Measurements from ENCODE around the gene VEGFB.

The VEGFB gene

DNA sequence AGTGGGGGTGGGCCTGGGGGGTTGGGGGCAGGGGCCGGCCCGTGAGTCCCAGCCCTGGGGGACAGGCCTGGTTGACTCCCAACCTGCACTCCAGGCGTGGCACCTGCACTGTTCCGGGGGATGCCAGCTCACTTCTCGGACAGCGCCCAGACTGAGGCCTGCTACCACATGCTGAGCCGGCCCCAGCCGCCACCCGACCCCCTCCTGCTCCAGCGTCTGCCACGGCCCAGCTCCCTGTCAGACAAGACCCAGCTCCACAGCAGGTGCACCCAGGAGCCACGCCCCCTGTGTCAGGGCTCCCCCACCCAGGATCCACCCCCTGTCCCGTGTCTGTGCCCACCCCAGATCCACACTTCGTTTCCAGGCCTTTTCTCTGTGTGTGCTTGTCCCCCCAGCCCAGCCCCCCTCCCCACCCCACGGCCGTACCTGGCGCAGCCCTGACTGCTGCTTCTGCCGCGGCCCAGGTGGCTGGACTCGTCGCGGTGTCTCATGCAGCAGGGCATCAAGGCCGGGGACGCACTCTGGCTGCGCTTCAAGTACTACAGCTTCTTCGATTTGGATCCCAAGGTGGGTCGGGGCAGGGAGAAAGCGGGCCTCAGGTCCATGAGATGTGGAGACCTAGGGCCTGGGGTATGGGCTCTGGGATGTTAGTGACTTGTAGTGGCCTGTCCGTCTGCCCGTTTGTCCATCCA lies 23.1 kb upstream of the VEGFB start:
- no peak for DNase-seq

DNA sequence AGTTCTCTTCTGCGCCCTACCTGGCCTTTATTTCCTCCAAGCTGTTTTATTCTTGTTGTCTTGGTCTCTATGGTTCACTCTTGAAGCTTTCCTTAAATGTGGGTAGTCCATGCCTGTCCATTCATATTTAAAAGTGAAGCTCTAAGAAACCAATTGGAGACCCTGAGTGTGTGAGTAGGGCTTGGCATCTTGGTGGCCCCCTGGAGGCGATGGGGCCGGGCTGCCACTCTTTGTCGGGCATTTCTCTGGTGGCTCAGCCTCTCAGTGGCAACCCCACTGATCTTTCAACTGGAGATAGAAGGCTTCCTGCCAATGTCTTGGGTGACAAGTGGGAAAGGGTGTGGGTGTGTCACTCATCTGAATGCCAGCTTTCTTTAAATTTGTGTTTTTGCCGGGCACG lies 17.5 kb upstream of the VEGFB start:
- DNase-seq, result no peak

DNA sequence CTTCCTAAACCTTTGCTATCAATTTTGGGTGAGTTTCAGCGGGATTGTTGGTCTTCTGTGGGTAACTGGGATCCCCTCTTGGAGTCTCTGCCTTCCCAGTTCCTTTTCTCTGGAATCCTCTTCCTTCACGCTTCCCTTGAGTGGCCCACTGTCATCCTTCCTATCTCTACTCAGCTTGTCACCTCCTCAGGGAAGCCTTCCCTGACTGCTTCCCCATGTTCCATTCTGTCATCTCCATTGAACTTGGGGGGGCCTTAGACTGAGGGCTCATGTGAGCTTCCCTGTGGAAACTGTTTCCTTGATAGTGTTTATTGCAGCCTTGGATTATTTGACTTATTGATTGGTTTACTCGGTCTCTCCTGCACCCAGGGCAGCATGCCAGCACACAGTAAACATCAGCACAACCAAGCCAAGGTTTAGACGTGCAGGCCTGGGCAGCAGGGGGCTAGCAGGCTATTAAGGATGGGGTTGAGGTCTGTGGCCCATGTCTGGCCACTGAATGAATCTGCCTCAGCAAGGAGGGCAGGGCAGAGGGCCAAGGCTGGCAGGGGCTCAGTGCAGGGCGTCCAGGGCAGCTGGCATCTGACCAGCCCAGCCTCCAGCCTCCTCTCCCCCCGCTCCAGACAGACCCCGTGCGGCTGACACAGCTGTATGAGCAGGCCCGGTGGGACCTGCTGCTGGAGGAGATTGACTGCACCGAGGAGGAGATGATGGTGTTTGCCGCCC lies 15.6 kb upstream of the VEGFB start:
- no peak for DNase-seq

DNA sequence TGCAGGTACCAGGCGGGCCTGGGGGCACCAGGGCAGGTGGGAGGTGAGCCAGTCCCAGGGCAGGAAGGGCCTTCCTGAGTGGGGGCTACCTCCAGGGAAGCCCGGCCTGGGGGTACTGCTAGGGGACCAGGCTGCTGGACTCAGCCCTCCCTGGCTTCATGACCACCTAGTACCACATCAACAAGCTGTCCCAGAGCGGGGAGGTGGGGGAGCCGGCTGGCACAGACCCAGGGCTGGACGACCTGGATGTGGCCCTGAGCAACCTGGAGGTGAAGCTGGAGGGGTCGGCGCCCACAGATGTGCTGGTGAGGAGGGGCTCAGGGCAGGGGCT lies 15.1 kb upstream of the VEGFB start:
- no peak for DNase-seq

DNA sequence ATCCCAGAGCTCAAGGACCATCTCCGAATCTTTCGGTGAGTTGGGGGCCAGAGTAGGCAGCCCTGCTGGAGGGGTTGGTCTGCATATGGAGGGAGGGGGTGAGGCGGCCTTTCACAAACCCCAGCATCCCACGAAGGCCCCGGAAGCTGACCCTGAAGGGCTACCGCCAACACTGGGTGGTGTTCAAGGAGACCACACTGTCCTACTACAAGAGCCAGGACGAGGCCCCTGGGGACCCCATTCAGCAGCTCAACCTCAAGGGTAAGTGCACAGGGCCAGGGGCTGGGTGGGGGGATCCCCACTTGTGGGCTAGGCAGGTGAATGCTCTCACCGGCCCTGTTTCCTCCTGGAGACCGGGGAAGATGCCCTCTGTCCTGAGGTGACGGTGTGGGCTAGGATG lies 14.6 kb upstream of the VEGFB start:
- DNase-seq, result no peak

DNA sequence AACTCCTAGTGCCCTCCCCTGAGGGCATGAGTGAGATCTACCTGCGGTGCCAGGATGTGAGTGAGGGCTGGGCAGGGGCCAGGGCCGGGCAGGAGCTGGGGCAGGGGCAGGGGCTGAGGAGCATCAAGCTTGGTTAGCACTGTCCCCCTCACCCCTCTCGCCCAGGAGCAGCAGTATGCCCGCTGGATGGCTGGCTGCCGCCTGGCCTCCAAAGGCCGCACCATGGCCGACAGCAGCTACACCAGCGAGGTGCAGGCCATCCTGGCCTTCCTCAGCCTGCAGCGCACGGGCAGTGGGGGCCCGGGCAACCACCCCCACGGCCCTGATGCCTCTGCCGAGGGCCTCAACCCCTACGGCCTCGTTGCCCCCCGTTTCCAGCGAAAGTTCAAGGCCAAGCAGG lies 14.1 kb upstream of the VEGFB start:
- DNase-seq, result no peak

DNA sequence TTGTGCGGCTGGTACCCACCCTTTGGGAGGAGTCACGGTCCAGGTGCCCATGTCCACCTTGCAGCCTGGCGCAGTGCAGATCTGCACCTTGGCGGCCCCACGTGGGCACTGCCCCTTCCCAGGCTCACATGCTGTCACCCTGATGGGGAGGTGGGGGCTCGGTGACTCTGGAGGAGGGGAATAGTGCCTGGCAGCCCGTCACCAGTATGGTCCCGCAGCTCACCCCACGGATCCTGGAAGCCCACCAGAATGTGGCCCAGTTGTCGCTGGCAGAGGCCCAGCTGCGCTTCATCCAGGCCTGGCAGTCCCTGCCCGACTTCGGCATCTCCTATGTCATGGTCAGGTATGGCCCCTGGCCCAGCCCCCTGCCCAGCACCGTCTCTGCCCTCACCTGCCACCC lies 13.6 kb upstream of the VEGFB start:
- no peak for DNase-seq

DNA sequence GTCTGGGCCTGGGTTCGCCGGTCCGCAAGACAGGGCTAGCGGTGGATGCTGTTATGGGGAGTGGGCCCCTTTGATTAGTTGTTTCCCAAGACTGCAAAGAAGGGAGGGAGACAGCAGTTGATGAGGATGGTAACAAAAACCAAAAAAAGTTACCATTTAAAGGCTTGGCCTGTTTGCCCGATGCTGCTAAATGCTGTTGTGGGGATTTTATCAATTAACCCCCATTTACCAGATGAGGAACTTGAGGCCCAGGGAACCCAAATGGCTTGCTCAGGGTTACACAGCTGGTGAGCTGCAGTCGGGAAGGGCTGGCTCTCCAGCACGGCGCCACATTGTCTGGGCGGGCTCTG lies 11.8 kb upstream of the VEGFB start:
- no peak for DNase-seq

DNA sequence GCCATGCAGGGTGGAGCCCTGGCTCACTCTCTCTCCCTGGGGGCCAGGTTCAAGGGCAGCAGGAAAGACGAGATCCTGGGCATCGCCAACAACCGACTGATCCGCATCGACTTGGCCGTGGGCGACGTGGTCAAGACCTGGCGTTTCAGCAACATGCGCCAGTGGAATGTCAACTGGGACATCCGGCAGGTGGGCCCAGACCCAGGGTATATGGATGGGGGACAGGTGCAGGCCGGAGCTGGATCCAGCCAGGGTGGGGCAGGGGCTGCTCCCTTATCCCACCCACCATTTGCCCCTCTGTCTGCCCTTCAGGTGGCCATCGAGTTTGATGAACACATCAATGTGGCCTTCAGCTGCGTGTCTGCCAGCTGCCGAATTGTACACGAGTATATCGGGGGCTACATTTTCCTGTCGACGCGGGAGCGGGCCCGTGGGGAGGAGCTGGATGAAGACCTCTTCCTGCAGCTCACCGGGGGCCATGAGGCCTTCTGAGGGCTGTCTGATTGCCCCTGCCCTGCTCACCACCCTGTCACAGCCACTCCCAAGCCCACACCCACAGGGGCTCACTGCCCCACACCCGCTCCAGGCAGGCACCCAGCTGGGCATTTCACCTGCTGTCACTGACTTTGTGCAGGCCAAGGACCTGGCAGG lies 11.3 kb upstream of the VEGFB start:
- no peak for DNase-seq

DNA sequence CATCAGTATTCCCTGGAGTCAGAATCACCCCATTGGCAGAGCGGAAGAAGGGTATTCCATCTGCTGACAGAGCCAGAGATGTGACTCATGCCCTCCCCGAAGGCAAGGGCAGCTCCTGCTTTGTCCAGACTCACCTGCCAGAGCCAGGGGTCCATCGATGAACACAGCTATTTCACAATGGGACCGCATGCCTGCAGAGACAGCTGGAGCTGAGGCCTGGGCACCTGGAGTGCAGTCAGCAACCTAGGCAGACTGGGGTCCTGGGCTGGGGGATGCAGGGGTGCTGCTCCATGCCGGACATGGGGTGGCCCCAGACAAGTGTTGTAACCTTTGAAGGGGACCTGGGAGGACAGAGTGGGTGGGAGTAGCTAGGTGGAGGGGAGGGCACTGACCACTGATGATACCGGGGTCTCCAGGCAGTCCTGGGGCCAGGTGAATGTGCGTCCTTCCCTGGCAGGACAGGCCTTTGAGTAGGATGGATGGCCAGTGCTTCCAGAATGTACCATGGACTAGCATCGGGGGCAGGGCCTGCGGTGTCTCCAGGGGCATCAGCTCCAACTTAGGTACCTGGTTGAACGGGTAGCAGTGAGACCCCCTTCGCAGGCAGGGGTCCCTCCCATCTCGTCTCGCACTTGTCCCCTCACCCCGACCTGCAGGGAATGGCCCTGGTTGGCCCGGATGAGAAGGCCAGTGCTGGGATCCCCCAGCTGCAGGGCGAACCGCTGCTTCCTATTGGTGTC lies 10.1 kb upstream of the VEGFB start:
- DNase-seq, result no peak

DNA sequence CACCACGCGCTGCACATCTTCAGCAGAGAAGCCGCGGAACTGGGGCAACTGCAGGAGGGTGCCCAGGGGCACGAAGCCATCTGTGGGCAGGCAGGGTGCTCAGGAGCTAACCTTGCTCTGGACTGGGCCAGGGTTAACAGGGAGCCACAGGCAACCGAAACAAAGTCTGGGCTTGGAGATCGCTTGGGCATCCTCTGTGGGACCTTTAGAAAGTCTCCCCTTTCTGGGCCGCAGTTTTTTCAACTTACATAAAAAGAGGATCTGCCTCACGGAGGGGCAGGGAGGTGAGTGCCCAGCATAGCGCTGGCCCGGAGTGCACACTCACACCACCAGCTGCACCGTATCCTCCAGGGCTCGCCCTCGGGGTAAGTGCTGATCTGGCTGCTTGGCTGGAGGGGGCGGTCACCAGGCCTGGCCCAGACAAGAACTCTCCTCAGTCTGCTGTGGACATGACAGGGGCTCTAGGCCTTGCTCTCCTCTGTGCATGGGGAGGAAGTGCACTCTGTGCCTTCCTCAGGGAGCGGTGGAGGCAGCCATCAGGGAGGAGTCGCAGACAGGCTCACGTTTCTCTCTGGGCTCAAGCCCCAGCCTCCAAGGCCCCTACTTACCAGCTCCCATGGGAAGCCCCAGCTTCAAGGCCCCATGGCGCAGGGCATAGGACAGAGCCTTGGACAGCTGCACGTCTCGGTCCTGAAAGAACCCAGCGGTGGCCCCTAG lies 9.3 kb upstream of the VEGFB start:
- DNase-seq, result no peak

DNA sequence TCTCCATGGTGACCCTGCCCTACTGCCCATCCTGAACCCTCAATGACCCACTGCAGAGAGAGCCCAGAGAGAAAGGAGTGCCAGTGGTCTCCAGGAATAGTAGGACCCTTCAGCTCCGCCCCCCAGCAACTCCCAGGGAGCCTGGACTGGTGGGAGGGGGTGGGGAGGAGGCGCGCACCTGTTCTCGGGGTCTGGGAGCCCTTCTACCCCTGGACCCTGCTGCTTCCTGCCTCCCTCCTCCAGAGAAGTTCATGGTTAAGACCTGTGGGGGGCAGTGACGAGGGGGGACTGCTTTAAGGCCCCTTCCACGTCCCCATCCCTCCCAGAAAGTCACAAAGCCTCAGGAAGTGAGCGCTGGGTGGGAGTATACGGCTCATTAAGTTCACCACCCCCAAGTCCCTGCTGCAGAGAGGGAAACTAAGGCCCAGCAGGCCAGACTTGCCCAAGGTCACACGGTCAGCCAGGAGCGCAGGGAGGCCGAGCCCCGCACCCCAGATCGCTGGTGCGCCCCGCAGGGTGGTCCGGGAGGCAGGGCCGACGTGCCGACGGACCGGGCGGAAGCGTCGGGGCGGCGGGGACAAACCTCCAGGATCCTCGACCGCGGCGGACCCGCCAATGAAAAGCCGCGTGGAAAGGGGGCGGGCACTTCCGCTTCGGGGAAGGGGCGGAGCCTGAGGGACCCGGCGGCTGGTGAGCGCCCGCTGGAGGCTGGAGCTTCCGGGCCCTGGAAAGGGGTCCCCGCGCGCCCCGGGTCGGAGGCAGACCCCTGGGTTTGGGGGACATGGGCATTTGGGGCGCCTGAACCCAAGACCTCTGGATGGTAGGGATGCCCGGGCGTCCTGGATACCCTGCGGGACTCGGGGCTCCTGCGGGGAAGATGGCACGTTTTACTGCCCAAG lies 8.5 kb upstream of the VEGFB start, which contains the start of the genes NUDT22 and TRPT1:
NUDT22 (plus strand) TSS at position 667 of the 899 bp plus-strand sequence. CDS start 379 bp downstream, outside the sequence.
TRPT1 (minus strand) TSS at position 579 of the 899 bp plus-strand sequence; CDS start at position 253, 326 bp downstream.
- DNase-seq, result peak; percentile 81

DNA sequence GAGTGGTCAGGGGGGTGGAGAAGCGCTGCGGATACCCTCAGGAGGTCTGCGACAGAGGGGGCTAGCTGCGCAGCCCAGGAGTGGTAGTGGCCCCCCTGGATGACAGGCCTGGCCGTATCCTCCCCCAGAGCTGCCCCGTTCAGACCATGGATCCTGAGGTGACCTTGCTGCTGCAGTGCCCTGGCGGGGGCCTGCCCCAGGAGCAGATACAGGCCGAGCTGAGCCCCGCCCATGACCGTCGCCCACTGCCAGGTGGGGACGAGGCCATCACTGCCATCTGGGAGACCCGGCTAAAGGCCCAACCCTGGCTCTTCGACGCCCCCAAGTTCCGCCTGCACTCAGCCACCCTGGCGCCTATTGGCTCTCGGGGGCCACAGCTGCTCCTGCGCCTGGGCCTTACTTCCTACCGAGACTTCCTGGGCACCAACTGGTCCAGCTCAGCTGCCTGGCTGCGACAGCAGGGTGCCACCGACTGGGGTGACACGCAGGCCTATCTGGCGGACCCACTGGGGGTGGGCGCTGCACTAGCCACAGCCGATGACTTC lies 7.8 kb upstream of the VEGFB start:
- DNase-seq, result peak; percentile 82

DNA sequence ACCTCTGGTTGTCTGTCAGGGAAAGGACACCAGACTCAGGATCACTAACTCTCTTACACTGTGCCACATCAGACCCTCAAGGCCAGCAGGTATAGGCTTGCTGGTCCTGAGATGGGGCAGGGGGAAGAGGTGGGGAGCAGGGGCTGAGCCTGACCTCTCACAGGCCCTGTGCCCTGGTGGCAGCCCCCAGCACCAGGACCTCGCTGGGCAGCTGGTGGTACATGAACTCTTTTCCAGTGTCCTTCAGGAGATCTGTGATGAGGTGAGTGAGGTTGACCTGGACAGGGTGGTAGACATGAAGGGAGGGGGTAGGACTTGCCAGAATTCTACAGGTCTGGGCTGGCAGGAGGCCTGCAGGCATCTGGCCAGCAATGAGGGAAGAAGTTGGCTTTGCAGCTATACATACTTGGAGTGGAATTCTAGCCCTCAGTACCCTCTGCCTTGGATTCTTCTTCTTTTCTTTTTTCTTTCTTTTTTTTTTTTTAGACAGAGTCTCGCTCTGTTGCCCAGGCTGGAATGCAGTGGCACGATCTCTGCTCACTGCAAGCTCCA lies 6.9 kb upstream of the VEGFB start:
- DNase-seq, result no peak

DNA sequence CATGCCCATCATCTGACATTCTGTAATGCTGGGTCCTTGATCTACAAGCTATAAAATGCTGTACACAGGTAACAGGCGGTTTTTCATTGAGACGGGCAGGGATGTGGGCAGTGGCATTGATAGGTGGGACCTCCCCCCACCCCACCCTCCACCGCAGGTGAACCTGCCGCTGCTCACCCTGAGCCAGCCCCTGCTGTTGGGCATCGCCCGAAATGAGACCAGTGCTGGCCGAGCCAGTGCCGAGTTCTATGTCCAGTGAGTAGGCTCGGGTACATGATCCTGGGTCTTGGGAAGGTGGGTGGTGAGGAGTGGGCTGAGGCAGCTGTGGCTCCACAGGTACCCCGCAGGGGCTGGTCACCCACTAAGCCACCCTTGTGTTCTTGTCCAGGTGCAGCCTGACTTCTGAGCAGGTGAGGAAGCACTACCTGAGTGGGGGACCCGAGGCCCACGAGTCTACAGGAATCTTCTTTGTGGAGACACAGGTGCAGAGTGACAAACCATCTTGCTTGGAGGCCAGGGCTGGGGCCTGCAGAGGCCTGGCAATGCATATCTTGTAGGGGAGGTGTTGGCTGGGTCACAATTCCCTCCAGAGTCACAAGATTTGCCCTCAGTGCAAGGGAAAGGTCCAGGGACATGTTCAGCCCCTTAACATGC lies 5.2 kb upstream of the VEGFB start:
- no peak for DNase-seq

DNA sequence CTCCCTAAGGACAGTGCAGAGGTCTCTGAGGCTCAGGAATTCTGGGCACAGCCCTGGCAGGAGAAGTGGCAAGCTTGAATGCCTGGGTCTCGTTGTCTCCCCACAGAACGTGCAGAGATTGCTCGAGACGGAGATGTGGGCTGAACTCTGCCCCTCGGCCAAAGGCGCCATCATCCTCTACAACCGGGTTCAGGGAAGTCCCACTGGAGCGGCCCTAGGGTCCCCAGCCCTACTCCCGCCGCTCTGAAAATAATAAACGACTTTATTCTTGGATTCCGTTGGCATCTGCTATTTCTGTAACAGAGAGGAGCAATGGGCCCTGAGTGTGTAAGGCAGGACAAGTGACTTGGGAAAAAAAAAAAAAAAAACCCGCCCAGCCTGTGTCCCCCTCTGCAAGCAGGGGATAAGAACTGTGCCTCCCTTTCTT lies 4.6 kb upstream of the VEGFB start:
- no peak for DNase-seq

DNA sequence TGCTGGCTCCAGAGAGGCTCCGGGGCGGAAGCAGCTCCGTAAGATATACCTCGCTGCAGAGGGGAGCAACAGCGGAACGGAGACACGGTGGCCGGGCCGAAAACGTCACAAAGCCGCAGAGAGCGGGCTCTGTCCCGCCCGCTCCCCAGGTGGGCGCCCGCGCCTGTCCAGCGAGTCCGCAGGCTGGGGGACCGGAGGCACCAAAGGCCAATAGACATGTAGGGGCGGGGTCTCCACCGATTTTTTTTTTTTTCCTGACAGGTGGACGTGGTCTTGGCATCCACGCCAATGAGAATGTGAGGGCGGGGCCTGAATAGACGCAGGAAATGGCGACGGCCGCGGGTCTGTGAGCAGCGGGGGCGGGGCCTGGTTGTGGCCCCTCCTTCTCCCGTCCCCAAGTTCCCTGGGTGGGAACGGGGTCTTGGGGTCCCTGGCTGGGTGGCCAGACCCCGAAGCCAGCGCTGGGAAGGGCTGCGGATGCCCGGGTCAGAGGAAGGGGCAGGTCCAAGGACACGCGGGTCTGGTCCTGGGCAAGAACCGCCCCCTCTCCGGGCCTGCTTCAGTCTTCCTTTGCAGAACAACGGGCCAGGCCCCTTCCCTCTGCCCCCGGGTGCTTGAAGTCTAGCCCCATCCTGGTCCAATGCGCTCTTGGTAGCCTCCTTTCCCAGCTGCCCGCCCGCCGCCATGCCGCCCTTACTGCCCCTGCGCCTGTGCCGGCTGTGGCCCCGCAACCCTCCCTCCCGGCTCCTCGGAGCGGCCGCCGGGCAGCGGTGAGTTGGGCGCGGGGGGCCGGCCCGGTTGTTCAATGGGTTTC lies 4.0 kb upstream of the VEGFB start, which contains the start of gene DNAJC4:
DNAJC4 (plus strand) TSS at position 378 of the 814 bp plus-strand sequence; CDS start at position 685, 307 bp downstream.
- peak; percentile 96 for DNase-seq

DNA sequence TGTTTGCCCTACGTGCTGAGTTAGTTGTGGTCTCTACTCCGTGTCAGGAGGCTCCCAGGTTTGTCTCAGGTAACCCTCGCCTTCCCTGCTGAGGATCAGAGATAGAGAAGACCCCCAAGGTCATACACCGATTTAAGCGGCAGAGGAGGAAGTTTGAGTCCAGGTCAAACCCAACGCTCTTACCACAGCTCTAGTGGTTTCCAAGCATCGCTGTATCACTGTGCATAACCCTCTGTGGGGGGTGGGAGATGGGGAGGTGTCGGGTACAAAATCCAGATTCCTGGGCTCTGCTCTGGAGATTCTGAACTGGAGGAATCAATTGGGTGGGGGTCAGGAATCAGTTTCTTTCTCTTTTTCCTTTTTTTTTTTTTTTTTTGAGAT lies 3.4 kb upstream of the VEGFB start:
- no peak for DNase-seq

DNA sequence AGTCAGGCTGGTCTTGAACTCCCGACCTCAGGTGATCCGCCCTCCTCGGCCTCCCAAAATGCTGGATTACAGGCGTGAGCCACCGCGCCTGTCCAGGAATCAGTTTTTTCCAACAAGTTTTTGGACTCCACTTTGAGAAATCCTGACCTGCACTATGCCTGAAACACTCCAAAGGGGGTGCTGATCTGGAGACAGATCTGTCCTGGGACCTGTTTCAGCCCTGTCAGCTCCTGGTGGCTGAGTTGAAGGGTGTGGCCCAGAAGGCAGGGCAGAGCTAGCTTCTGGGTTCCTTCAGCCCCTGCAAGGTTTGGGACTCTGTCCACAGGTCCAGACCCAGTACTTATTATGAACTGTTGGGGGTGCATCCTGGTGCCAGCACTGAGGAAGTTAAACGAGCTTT lies 2.8 kb upstream of the VEGFB start:
- DNase-seq, result no peak
